ENCODE data around the gene TIMP3.

Gene TIMP3

GRCh38 chr22:32843300-32843699 is 41.8 kb downstream of the TIMP3 start:
- H3K36me3 ChIP-seq (replicated peaks; ENCODE audit: insufficient read depth, low read length) = no peaks in the 10 kb centered on the region
- H4K20me1 ChIP-seq (ENCODE audit: insufficient read depth, low read length) = no peaks in the 10 kb centered on the region
- no peaks in the 10 kb centered on the region for H3F3A ChIP-seq (ENCODE audit: insufficient read depth, low read length)
- no peak overlapping the region for H3K9ac ChIP-seq (ENCODE audit: low read length)
- H3K4me2 ChIP-seq (ENCODE audit: low read depth, low read length) = no peak overlapping the region
- DNase-seq = no peak
- no peaks in the 10 kb centered on the region for H3K9me2 ChIP-seq (replicated peaks; ENCODE audit: insufficient read depth, low read length)
- no peaks in the 10 kb centered on the region for H3K79me2 ChIP-seq (ENCODE audit: low read length)
- H3K27ac ChIP-seq (ENCODE audit: low read length) = no peak overlapping the region
- H3K9me3 ChIP-seq (replicated peaks; ENCODE audit: insufficient read depth, low read length) = no peaks in the 10 kb centered on the region
- H3K4me1 ChIP-seq (ENCODE audit: low read length) = no peaks in the 10 kb centered on the region
- TF ChIP-seq EZH2 (optimal IDR thresholded peaks at IDR 0.05; ENCODE audit: low read depth, low read length) (no peak), EZH2phosphoT487 (IDR thresholded peaks at IDR 0.05; ENCODE audit: low read length) (no peak)
- TF ChIP-seq, protein P1, sequence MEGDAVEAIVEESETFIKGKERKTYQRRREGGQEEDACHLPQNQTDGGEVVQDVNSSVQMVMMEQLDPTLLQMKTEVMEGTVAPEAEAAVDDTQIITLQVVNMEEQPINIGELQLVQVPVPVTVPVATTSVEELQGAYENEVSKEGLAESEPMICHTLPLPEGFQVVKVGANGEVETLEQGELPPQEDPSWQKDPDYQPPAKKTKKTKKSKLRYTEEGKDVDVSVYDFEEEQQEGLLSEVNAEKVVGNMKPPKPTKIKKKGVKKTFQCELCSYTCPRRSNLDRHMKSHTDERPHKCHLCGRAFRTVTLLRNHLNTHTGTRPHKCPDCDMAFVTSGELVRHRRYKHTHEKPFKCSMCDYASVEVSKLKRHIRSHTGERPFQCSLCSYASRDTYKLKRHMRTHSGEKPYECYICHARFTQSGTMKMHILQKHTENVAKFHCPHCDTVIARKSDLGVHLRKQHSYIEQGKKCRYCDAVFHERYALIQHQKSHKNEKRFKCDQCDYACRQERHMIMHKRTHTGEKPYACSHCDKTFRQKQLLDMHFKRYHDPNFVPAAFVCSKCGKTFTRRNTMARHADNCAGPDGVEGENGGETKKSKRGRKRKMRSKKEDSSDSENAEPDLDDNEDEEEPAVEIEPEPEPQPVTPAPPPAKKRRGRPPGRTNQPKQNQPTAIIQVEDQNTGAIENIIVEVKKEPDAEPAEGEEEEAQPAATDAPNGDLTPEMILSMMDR (IDR thresholded peaks at IDR 0.05; ENCODE audit: low read length) = no peak
- no peak overlapping the region for H2AFZ ChIP-seq (ENCODE audit: low read length)
- H3K4me3 ChIP-seq (ENCODE audit: low read length) = no peak overlapping the region
- H3K27me3 ChIP-seq (replicated peaks; ENCODE audit: insufficient read depth, low read length) = no peaks in the 10 kb centered on the region

- no peak overlapping the region for H3K27ac ChIP-seq (ENCODE audit: low read length)
- no peak overlapping the region for H3K4me2 ChIP-seq (ENCODE audit: low read depth, low read length)
- H3F3A ChIP-seq (ENCODE audit: insufficient read depth, low read length) = no peaks in the 10 kb centered on the region
- no peak overlapping the region for H2AFZ ChIP-seq (ENCODE audit: low read length)
- TF ChIP-seq EZH2phosphoT487 (IDR thresholded peaks at IDR 0.05; ENCODE audit: low read length) (no peak), EZH2 (optimal IDR thresholded peaks at IDR 0.05; ENCODE audit: low read depth, low read length) (no peak)
- TF ChIP-seq, protein P1 (IDR thresholded peaks at IDR 0.05; ENCODE audit: low read length) = no peak
- no peaks in the 10 kb centered on the region for H3K79me2 ChIP-seq (ENCODE audit: low read length)
- no peak overlapping the region for H3K9ac ChIP-seq (ENCODE audit: low read length)
- DNase-seq = no peak
- H4K20me1 ChIP-seq (ENCODE audit: insufficient read depth, low read length) = no peaks in the 10 kb centered on the region
- H3K9me3 ChIP-seq (replicated peaks; ENCODE audit: insufficient read depth, low read length) = no peaks in the 10 kb centered on the region
- no peaks in the 10 kb centered on the region for H3K4me1 ChIP-seq (ENCODE audit: low read length)
- no peak overlapping the region for H3K4me3 ChIP-seq (ENCODE audit: low read length)
- no peaks in the 10 kb centered on the region for H3K27me3 ChIP-seq (replicated peaks; ENCODE audit: insufficient read depth, low read length)
- no peaks in the 10 kb centered on the region for H3K36me3 ChIP-seq (replicated peaks; ENCODE audit: insufficient read depth, low read length)
- H3K9me2 ChIP-seq (replicated peaks; ENCODE audit: insufficient read depth, low read length) = no peaks in the 10 kb centered on the region
These were observed 42.7 kb downstream of the TIMP3 start for GRCh38 chr22:32844251-32844650.

- H3K9me3 ChIP-seq (replicated peaks; ENCODE audit: insufficient read depth, low read length) = no peaks in the 10 kb centered on the region
- no peak overlapping the region for H2AFZ ChIP-seq (ENCODE audit: low read length)
- no peaks in the 10 kb centered on the region for H3K9me2 ChIP-seq (replicated peaks; ENCODE audit: insufficient read depth, low read length)
- DNase-seq = no peak
- H3K36me3 ChIP-seq (replicated peaks; ENCODE audit: insufficient read depth, low read length) = no peaks in the 10 kb centered on the region
- no peaks in the 10 kb centered on the region for H3F3A ChIP-seq (ENCODE audit: insufficient read depth, low read length)
- no peaks in the 10 kb centered on the region for H3K79me2 ChIP-seq (ENCODE audit: low read length)
- no peak overlapping the region for H3K4me2 ChIP-seq (ENCODE audit: low read depth, low read length)
- no peak overlapping the region for H3K27ac ChIP-seq (ENCODE audit: low read length)
- H4K20me1 ChIP-seq (ENCODE audit: insufficient read depth, low read length) = no peaks in the 10 kb centered on the region
- TF ChIP-seq EZH2phosphoT487 (IDR thresholded peaks at IDR 0.05; ENCODE audit: low read length) (no peak), EZH2 (optimal IDR thresholded peaks at IDR 0.05; ENCODE audit: low read depth, low read length) (no peak)
- TF ChIP-seq, protein P1 (IDR thresholded peaks at IDR 0.05; ENCODE audit: low read length) = no peak
- H3K4me1 ChIP-seq (ENCODE audit: low read length) = no peaks in the 10 kb centered on the region
- H3K27me3 ChIP-seq (replicated peaks; ENCODE audit: insufficient read depth, low read length) = no peaks in the 10 kb centered on the region
- H3K9ac ChIP-seq (ENCODE audit: low read length) = no peak overlapping the region
- H3K4me3 ChIP-seq (ENCODE audit: low read length) = no peak overlapping the region
These were observed 45.4 kb downstream of the TIMP3 start for GRCh38 chr22:32846780-32847491.

Data from MM.1S (cell line).